K562 (cell line): ENCODE data around the gene NEMF. TPM values are rescaled to one million over a fixed set of nuclear protein-coding genes. Genes with fewer than 3 reads are reported as not detected.

Source experiments
- CBX8 ChIP-seq: fragments of 200-600 bp; sonication (generic); IDR thresholded peaks from 2 replicates; pipeline ENCODE4 v1.6.1; 2012; ENCODE audit warnings: borderline replicate concordance, mixed run types, low read depth, mild to moderate bottlenecking, moderate library complexity, mixed read lengths, low read length, control low read depth, inconsistent platforms; ENCODE audit not compliant: poor library complexity, severe bottlenecking; ENCODE audit errors: extremely low read depth
- CREM ChIP-seq: IDR thresholded peaks from 2 replicates; pipeline ENCODE4 v1.6.1; 2014; ENCODE audit warnings: antibody characterized with exemption, low read depth
- EGR1 ChIP-seq: fragments of 450-650 bp; conservative IDR thresholded peaks from 2 replicates; pipeline ENCODE4 v1.6.1; 2017; ENCODE audit warnings: mild to moderate bottlenecking
- HIVEP1 ChIP-seq: fragments of 250-450 bp; sonication (Bioruptor Pico); IDR thresholded peaks from 2 replicates; pipeline ENCODE4 v1.4.0; 2020; ENCODE audit warnings: mild to moderate bottlenecking
- ILF3 ChIP-seq: fragments of 450-650 bp; IDR thresholded peaks from 2 replicates; pipeline ENCODE4 v1.6.1; 2018; ENCODE audit warnings: antibody characterized with exemption, mild to moderate bottlenecking, moderate library complexity, borderline replicate concordance
- JUNB ChIP-seq: fragments of 450-650 bp; formaldehyde crosslinking; conservative IDR thresholded peaks from 2 replicates; pipeline ENCODE4 v1.4.0; 2020; ENCODE audit warnings: mild to moderate bottlenecking
- NCOA1 ChIP-seq: fragments of 450-650 bp; IDR thresholded peaks from 2 replicates; pipeline ENCODE4 v1.6.1; 2016; ENCODE audit warnings: low read depth
- NFIC ChIP-seq: fragments of 450-650 bp; IDR thresholded peaks from 2 replicates; pipeline ENCODE4 v1.6.1; 2017; ENCODE audit warnings: mild to moderate bottlenecking, inconsistent platforms
- PHB2 ChIP-seq: fragments of 450-650 bp; IDR thresholded peaks from 2 replicates; pipeline ENCODE4 v1.6.1; 2017; ENCODE audit warnings: low read depth
- RBM22 ChIP-seq: fragments of 200-400 bp; formaldehyde crosslinking; IDR thresholded peaks from 2 replicates; pipeline ENCODE4 v1.6.1; 2018; ENCODE audit warnings: low read length, low read depth; ENCODE audit not compliant: poor library complexity, severe bottlenecking
- SNIP1 ChIP-seq: fragments of 450-650 bp; IDR thresholded peaks from 2 replicates; pipeline ENCODE4 v1.7.1; 2017; ENCODE audit warnings: low read depth, mild to moderate bottlenecking
- SNRNP70 ChIP-seq: fragments of 200-400 bp; formaldehyde crosslinking; optimal IDR thresholded peaks from 2 replicates; pipeline ENCODE3; 2017; ENCODE audit warnings: low read depth, low read length
- STAG1 ChIP-seq: sonication (generic); formaldehyde crosslinking; IDR thresholded peaks from 2 replicates; pipeline ENCODE4 v1.5.0; 2020; ENCODE audit warnings: missing genetic modification reagents, borderline replicate concordance
- TEAD4 ChIP-seq, 2 experiments: sonication (generic) in 1 of 2; formaldehyde crosslinking in 1 of 2; IDR thresholded peaks; 2 replicates each; pipeline versions ENCODE4 v1.6.1 to v1.8.0; 2012 to 2022; ENCODE audit warnings: borderline replicate concordance in 1 of 2, inconsistent platforms in 1 of 2, low read length in 1 of 2, mild to moderate bottlenecking in 1 of 2, missing genetic modification reagents in 1 of 2
- ZNF143 ChIP-seq: sonication (generic); formaldehyde crosslinking; IDR thresholded peaks from 2 replicates; pipeline ENCODE4 v1.9.0; 2022; ENCODE audit warnings: mild to moderate bottlenecking, missing genetic modification reagents
- ZNF57 ChIP-seq: fragments of 450-650 bp; formaldehyde crosslinking; IDR thresholded peaks from 2 replicates; pipeline ENCODE4 v1.4.0; 2020; ENCODE audit warnings: mild to moderate bottlenecking, moderate library complexity
- ZNF589 ChIP-seq: fragments of 200-800 bp; sonication (Bioruptor generic); IDR thresholded peaks from 2 replicates; pipeline ENCODE4 v1.6.1; 2016; ENCODE audit warnings: low read depth, missing genetic modification characterization, missing compliant biosample characterization
- polyA plus RNA-seq, 8 experiments: library from polyadenylated mRNA; depleted of rRNA in 4 of 8; stranded (reverse) in 5 of 8; unstranded in 3 of 8; fragments of >200 nt; fragmentation: Nextera tagmentation in 2 of 8; fragmentation: Illumina TruSeq in 1 of 8; extraction: Ambion mirVana in 2 of 8; extraction: Trizol in 1 of 8; gene quantifications; 2 replicates each; pipeline versions ENCODE4 v1.2.1 to v1.2.3, GENCODE V29; 2011 to 2014; ENCODE audit warnings: inconsistent platforms in 1 of 8, missing spikeins in 1 of 8
- total RNA-seq, 7 experiments: library from RNA; depleted of rRNA in 6 of 7; stranded (reverse); fragments of >200 nt in 6 of 7; fragmentation: Illumina TruSeq in 2 of 7; extraction: Trizol in 2 of 7; gene quantifications; 2 replicates each; pipeline versions ENCODE4 v1.2.1 to v1.2.3, GENCODE V29; 2011 to 2021; ENCODE audit warnings: low replicate concordance in 1 of 7
- TF ChIP-seq, protein P1 (sequence below): IDR thresholded peaks from 2 replicates; pipeline ENCODE4 v1.6.1; 2011; ENCODE audit warnings: borderline replicate concordance, low read depth, mild to moderate bottlenecking, moderate library complexity, low read length; ENCODE audit not compliant: insufficient read depth, poor library complexity, severe bottlenecking
- TF ChIP-seq, protein P2 (sequence below): conservative IDR thresholded peaks from 2 replicates; pipeline ENCODE4 v1.6.1; 2011; ENCODE audit warnings: low read depth, mild to moderate bottlenecking, low read length; ENCODE audit not compliant: control insufficient read depth
- TF ChIP-seq, protein P3 (sequence below), 2 experiments: fragments of 450-650 bp; IDR thresholded peaks; 2 replicates each; pipeline ENCODE4 v1.6.1; 2018; ENCODE audit warnings: mild to moderate bottlenecking in 2 of 2, low read depth in 1 of 2; ENCODE audit not compliant: partially characterized antibody in 2 of 2

NEMF gene
- total and polyA plus RNA-seq, 9 of the 15 experiments (the other 6 are each of a cell fraction or from before 2014, with no cell fraction given): 38.8 to 94.4 (median 61.0) TPM

DNA sequence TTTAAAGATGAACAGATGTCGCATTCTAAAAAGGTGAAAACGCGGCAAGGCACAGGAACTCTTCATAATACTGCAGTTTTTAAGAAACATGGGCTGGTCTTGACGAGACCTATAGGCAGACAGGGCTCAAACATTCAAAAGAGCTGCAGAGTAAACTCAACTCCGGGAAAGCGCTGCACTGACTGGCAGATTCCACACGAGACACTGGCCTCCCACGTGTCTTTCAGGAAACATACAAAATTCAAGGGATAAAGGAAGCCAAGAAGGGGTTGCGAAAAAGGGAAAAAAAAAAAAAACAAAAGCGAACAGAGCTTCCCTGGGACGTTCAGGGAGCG, 39.7 kb upstream of the NEMF start (continued):
- TF ChIP-seq, protein P1, sequence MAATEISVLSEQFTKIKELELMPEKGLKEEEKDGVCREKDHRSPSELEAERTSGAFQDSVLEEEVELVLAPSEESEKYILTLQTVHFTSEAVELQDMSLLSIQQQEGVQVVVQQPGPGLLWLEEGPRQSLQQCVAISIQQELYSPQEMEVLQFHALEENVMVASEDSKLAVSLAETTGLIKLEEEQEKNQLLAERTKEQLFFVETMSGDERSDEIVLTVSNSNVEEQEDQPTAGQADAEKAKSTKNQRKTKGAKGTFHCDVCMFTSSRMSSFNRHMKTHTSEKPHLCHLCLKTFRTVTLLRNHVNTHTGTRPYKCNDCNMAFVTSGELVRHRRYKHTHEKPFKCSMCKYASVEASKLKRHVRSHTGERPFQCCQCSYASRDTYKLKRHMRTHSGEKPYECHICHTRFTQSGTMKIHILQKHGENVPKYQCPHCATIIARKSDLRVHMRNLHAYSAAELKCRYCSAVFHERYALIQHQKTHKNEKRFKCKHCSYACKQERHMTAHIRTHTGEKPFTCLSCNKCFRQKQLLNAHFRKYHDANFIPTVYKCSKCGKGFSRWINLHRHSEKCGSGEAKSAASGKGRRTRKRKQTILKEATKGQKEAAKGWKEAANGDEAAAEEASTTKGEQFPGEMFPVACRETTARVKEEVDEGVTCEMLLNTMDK: no peak
- TF ChIP-seq RBM22 (no peak), ZNF589 (CRISPR knock-in tag) (peak; percentile 72; the same call in 1 of the 2 replicates), TEAD4 (IDR thresholded peaks at IDR 0.05; ENCODE audit: low read length) (peak; percentile 14; the same call in 1 of the 2 replicates), TEAD4 (CRISPR knock-in tag; IDR thresholded peaks at IDR 0.05; ENCODE audit: borderline replicate concordance) (no peak), STAG1 (CRISPR knock-in tag) (no peak), CREM (0 out of 2 replicates have a peak, but pooled peaks have one; percentile 17), NFIC (no peak), ZNF143 (CRISPR knock-in tag) (no peak), JUNB (no peak), ZNF57 (CRISPR knock-in tag) (no peak), SNIP1 (no peak), PHB2 (no peak), HIVEP1 (CRISPR knock-in tag) (no peak), NCOA1 (no peak), EGR1 (0 out of 2 replicates have a peak, but pooled peaks have one; percentile 17), ILF3 (no peak), CBX8 (no peak), SNRNP70 (no peak)
- TF ChIP-seq, protein P2, sequence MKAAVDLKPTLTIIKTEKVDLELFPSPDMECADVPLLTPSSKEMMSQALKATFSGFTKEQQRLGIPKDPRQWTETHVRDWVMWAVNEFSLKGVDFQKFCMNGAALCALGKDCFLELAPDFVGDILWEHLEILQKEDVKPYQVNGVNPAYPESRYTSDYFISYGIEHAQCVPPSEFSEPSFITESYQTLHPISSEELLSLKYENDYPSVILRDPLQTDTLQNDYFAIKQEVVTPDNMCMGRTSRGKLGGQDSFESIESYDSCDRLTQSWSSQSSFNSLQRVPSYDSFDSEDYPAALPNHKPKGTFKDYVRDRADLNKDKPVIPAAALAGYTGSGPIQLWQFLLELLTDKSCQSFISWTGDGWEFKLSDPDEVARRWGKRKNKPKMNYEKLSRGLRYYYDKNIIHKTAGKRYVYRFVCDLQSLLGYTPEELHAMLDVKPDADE: no peak
- TF ChIP-seq, protein P3, sequence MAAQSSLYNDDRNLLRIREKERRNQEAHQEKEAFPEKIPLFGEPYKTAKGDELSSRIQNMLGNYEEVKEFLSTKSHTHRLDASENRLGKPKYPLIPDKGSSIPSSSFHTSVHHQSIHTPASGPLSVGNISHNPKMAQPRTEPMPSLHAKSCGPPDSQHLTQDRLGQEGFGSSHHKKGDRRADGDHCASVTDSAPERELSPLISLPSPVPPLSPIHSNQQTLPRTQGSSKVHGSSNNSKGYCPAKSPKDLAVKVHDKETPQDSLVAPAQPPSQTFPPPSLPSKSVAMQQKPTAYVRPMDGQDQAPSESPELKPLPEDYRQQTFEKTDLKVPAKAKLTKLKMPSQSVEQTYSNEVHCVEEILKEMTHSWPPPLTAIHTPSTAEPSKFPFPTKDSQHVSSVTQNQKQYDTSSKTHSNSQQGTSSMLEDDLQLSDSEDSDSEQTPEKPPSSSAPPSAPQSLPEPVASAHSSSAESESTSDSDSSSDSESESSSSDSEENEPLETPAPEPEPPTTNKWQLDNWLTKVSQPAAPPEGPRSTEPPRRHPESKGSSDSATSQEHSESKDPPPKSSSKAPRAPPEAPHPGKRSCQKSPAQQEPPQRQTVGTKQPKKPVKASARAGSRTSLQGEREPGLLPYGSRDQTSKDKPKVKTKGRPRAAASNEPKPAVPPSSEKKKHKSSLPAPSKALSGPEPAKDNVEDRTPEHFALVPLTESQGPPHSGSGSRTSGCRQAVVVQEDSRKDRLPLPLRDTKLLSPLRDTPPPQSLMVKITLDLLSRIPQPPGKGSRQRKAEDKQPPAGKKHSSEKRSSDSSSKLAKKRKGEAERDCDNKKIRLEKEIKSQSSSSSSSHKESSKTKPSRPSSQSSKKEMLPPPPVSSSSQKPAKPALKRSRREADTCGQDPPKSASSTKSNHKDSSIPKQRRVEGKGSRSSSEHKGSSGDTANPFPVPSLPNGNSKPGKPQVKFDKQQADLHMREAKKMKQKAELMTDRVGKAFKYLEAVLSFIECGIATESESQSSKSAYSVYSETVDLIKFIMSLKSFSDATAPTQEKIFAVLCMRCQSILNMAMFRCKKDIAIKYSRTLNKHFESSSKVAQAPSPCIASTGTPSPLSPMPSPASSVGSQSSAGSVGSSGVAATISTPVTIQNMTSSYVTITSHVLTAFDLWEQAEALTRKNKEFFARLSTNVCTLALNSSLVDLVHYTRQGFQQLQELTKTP (IDR thresholded peaks at IDR 0.05; ENCODE audit: low read depth in 1 of 2, partially characterized antibody in 2 of 2): peak; percentile 39 to 50
